Activated CD4-positive, alpha-beta memory T cell treated with anti-CD3 and anti-CD28 coated beads, Interleukin-2, amount 10 ng/mL, durations not matched to agents 7 days and 5 days (primary cell): ENCODE results near the gene GABARAP. TPM values are rescaled to one million over a fixed set of nuclear protein-coding genes. Genes with fewer than 3 reads are reported as not detected.
A peak's percentile ranks its signal among the peaks of the same experiment; 100 is the strongest.

Experiments used
- CTCF ChIA-PET: fragments of 350-600 bp; sonication (Branson Sonifier 250); formaldehyde crosslinking; loops from one replicate; lab custom pipeline; 2021; ENCODE audit warnings: antibody characterized with exemption, inconsistent platforms; lab: Charles Lee
- POLR2A ChIA-PET: fragments of 350-600 bp; sonication (Branson Sonifier 250); formaldehyde crosslinking; loops from one replicate; lab custom pipeline; 2021; ENCODE audit warnings: antibody characterized with exemption; lab: Charles Lee
- DNase-seq: peaks from one replicate; pipeline ENCODE4 v3.0.0-alpha.2; 2020
- H3K27ac Mint-ChIP-seq: one replicate; pipeline ENCODE4 v1.8.0; 2021; ENCODE audit warnings: mild to moderate bottlenecking, mixed read lengths
- H3K27me3 Mint-ChIP-seq: one replicate; pipeline ENCODE4 v1.8.0; 2021; ENCODE audit warnings: mixed read lengths
- H3K36me3 Mint-ChIP-seq: one replicate; pipeline ENCODE4 v1.8.0; 2021; ENCODE audit warnings: low read depth, mixed read lengths
- H3K4me1 Mint-ChIP-seq: one replicate; pipeline ENCODE4 v1.8.0; 2021; ENCODE audit warnings: mixed read lengths
- H3K4me3 Mint-ChIP-seq: one replicate; pipeline ENCODE4 v1.8.0; 2021; ENCODE audit warnings: mild to moderate bottlenecking, mixed read lengths
- H3K9me3 Mint-ChIP-seq: one replicate; pipeline ENCODE4 v1.8.0; 2021; ENCODE audit warnings: mixed read lengths
- total RNA-seq, 2 experiments: library from RNA; stranded (reverse); gene quantifications; one replicate each; pipeline ENCODE4 v1.2.3, GENCODE V29; 2021

GABARAP gene
- total RNA-seq, 2 experiments from 2014 or later, result 303 to 313 TPM

- peaks cover 52% of the 10 kb centered on the region for H3K4me1 Mint-ChIP-seq
- CTCF ChIA-PET, result no interaction called here
- H3K27ac Mint-ChIP-seq, result peak overlapping the region; percentile 72
- POLR2A ChIA-PET, result interaction anchor here (2.4 to 9.1 kb wide), 4 partner anchors 7 to 443 kb away, joined by 12 to 100 read pairs (median 43); partner anchors contain the start of genes ACADVL, CTDNEP1, DLG4 and ELP5
- H3K9me3 Mint-ChIP-seq, result no peaks in the 10 kb centered on the region
- no peak for DNase-seq
- peaks cover 65% of the 10 kb centered on the region for H3K36me3 Mint-ChIP-seq
- peak overlapping the region; percentile 73 for H3K4me3 Mint-ChIP-seq
- no peaks in the 10 kb centered on the region for H3K27me3 Mint-ChIP-seq
These were observed 1.1 kb upstream of the GABARAP start for GRCh38 chr17:7243453-7243729.

- POLR2A ChIA-PET, result interaction anchor here (1.0 to 9.1 kb wide), 8 partner anchors 8 to 444 kb away, joined by 3 to 100 read pairs (median 12); partner anchors contain the start of genes ACADVL, CTDNEP1, DLG4 and DVL2
- Mint-ChIP-seq H3K9me3 (no peaks in the 10 kb centered on the region), H3K36me3 (peaks cover 65% of the 10 kb centered on the region)
These were observed 636 bp upstream of the GABARAP start for GRCh38 chr17:7242717-7243452.

GRCh38 chr17:7241090-7241733 is 1.0 kb downstream of the GABARAP start:
- ChIA-PET CTCF (interaction anchor here (0.9 to 2.7 kb wide), 5 partner anchors 8 to 374 kb away, joined by 3 to 19 read pairs (median 6); partner anchors contain the start of genes ACADVL, DLG4 and FXR2), POLR2A (interaction anchor here (0.6 to 9.1 kb wide), 8 partner anchors 9 to 446 kb away, joined by 3 to 100 read pairs (median 12); partner anchors contain the start of genes ACADVL, CTDNEP1, DLG4 and ELP5)
- peak overlapping the region; percentile 87 for H3K4me3 Mint-ChIP-seq

More at GRCh38 chr17:7242717-7243452, 636 bp upstream of the GABARAP start:
- CTCF ChIA-PET, result interaction anchor here (0.6 to 2.6 kb wide), 4 partner anchors 8 to 800 kb away, joined by 3 to 19 read pairs (median 7); partner anchors contain the start of genes ACADVL, CTDNEP1 and DLG4
- Mint-ChIP-seq H3K27me3 (no peaks in the 10 kb centered on the region), H3K27ac (peak overlapping the region; percentile 92), H3K4me3 (peak overlapping the region; percentile 87), H3K4me1 (peaks cover 52% of the 10 kb centered on the region)
- DNase-seq, result peak; percentile 93

GRCh38 chr17:7240375-7240774 is 1.9 kb downstream of the GABARAP start:
- peaks cover 62% of the 10 kb centered on the region for H3K4me1 Mint-ChIP-seq
- ChIA-PET POLR2A (interaction anchor here (1.0 to 9.1 kb wide), 4 partner anchors 10 to 334 kb away, joined by 3 to 100 read pairs (median 38); partner anchors contain the start of genes ACADVL, CTDNEP1, DLG4 and ELP5), CTCF (interaction anchor here (1.6 to 6.6 kb wide), 4 partner anchors 19 to 320 kb away, joined by 4 to 44 read pairs (median 12); partner anchors contain the start of genes ACADVL and DLG4)
- H3K9me3 Mint-ChIP-seq, result no peaks in the 10 kb centered on the region
- H3K27me3 Mint-ChIP-seq, result no peaks in the 10 kb centered on the region
- peak overlapping the region; percentile 87 for H3K4me3 Mint-ChIP-seq
- peaks cover 69% of the 10 kb centered on the region for H3K36me3 Mint-ChIP-seq
- H3K27ac Mint-ChIP-seq, result peak overlapping the region; percentile 92
- DNase-seq, result no peak

More at GRCh38 chr17:7241090-7241733, 1.0 kb downstream of the GABARAP start:
- Mint-ChIP-seq H3K9me3 (no peaks in the 10 kb centered on the region), H3K4me1 (peaks cover 55% of the 10 kb centered on the region), H3K27me3 (no peaks in the 10 kb centered on the region), H3K27ac (peak overlapping the region; percentile 92), H3K36me3 (peaks cover 66% of the 10 kb centered on the region)
- DNase-seq, result no peak

- Mint-ChIP-seq H3K4me3 (peak within 1 kb of the TSS; percentile 87), H3K27ac (peak within 1 kb of the TSS; percentile 92), H3K9me3 (no peaks in the 10 kb centered on the region), H3K36me3 (peaks cover 74% of the 10 kb centered on the region), H3K4me1 (peaks cover 71% of the 10 kb centered on the region), H3K27me3 (no peaks in the 10 kb centered on the region)
- CTCF ChIA-PET, result interaction anchor here (0.6 to 6.6 kb wide), 4 partner anchors 18 to 321 kb away, joined by 4 to 44 read pairs (median 5); partner anchors contain the start of genes ACADVL and DLG4
- POLR2A ChIA-PET, result interaction anchor here (0.6 to 9.1 kb wide), 11 partner anchors 11 to 447 kb away, joined by 3 to 100 read pairs (median 6); partner anchors contain the start of genes ACADVL, ACAP1, CTDNEP1 and DLG4
- DNase-seq, result peak; percentile 98
These were observed 2.9 kb downstream of the GABARAP start, which contains the start of gene PHF23 for GRCh38 chr17:7239091-7240027. TSS of gene PHF23 (minus strand) at chr17:7239457. CDS start at chr17:7239279, 178 bp downstream.

GRCh38 chr17:7238420-7239090 is 3.7 kb downstream of the GABARAP start:
- Mint-ChIP-seq H3K4me1 (peaks cover 71% of the 10 kb centered on the region), H3K9me3 (no peaks in the 10 kb centered on the region), H3K36me3 (peaks cover 68% of the 10 kb centered on the region), H3K4me3 (peak overlapping the region; percentile 87), H3K27me3 (no peaks in the 10 kb centered on the region), H3K27ac (peak overlapping the region; percentile 92)
- ChIA-PET POLR2A (interaction anchor here (1.0 to 9.1 kb wide), 8 partner anchors 12 to 448 kb away, joined by 4 to 100 read pairs (median 7); partner anchors contain the start of genes ACADVL, ACAP1, CTDNEP1 and DLG4), CTCF (interaction anchor here (0.6 to 6.6 kb wide), 3 partner anchors 18 to 482 kb away, joined by 3 to 44 read pairs (median 3); partner anchors contain the start of genes ACADVL and DLG4)
- DNase-seq, result no peak

GRCh38 chr17:7237761-7238419 is 4.4 kb downstream of the GABARAP start:
- ChIA-PET CTCF (interaction anchor here (0.6 to 6.6 kb wide), 3 partner anchors 17 to 483 kb away, joined by 3 to 44 read pairs (median 3); partner anchors contain the start of genes ACADVL and DLG4), POLR2A (interaction anchor here (0.5 to 9.1 kb wide), 8 partner anchors 13 to 457 kb away, joined by 3 to 100 read pairs (median 6); partner anchors contain the start of genes ACADVL, ACAP1, CTDNEP1 and DLG4)
- peaks cover 64% of the 10 kb centered on the region for H3K36me3 Mint-ChIP-seq
- H3K27ac Mint-ChIP-seq, result peak overlapping the region; percentile 92
- H3K27me3 Mint-ChIP-seq, result no peaks in the 10 kb centered on the region
- no peaks in the 10 kb centered on the region for H3K9me3 Mint-ChIP-seq
- DNase-seq, result peak; percentile 81
- peaks cover 71% of the 10 kb centered on the region for H3K4me1 Mint-ChIP-seq
- H3K4me3 Mint-ChIP-seq, result peak overlapping the region; percentile 87

GRCh38 chr17:7237266-7237760 is 4.9 kb downstream of the GABARAP start:
- Mint-ChIP-seq H3K4me3 (peak overlapping the region; percentile 87), H3K27me3 (no peaks in the 10 kb centered on the region), H3K9me3 (no peaks in the 10 kb centered on the region), H3K27ac (peak overlapping the region; percentile 92), H3K36me3 (peaks cover 62% of the 10 kb centered on the region), H3K4me1 (peaks cover 71% of the 10 kb centered on the region)
- POLR2A ChIA-PET, result interaction anchor here (0.9 to 9.1 kb wide), 7 partner anchors 13 to 99 kb away, joined by 3 to 100 read pairs (median 6); partner anchors contain the start of genes ACADVL, ACAP1, CTDNEP1 and DLG4
- DNase-seq, result no peak
- CTCF ChIA-PET, result interaction anchor here (1.3 to 6.6 kb wide), 2 partner anchors 16 to 23 kb away, joined by 3 to 44 read pairs; partner anchors contain the start of genes ACADVL and DLG4

- Mint-ChIP-seq H3K36me3 (peaks cover 62% of the 10 kb centered on the region), H3K9me3 (no peaks in the 10 kb centered on the region), H3K27ac (peak overlapping the region; percentile 92), H3K27me3 (no peaks in the 10 kb centered on the region), H3K4me3 (peak overlapping the region; percentile 87), H3K4me1 (peaks cover 72% of the 10 kb centered on the region)
- ChIA-PET POLR2A (interaction anchor here (0.9 to 9.1 kb wide), 6 partner anchors 15 to 100 kb away, joined by 3 to 100 read pairs (median 6); partner anchors contain the start of genes ACADVL, ACAP1, CTDNEP1 and DLG4), CTCF (interaction anchor here (6.6 kb wide), 1 partner anchor 16 kb away, joined by 44 read pairs; the partner anchor contains the start of genes ACADVL and DLG4)
- DNase-seq, result no peak
These were observed 5.4 kb downstream of the GABARAP start for GRCh38 chr17:7236808-7237207.
